Pulmonary artery endothelial cell (primary cell): Measurements from ENCODE around the gene PRPF38B. TPM values are rescaled to one million over a fixed set of nuclear protein-coding genes. Genes with fewer than 3 reads are reported as not detected.
"Not testable (repeated sequence)": the region's sequence is repeated elsewhere in the genome, so short reads cannot be mapped to it uniquely, and the experiment has no call there.

Source experiments
- DNase-seq: peaks from one replicate; pipeline ENCODE4 v3.0.0-alpha.2; 2011; ENCODE audit warnings: low read depth, low spot score
- total RNA-seq: library from RNA; depleted of rRNA; stranded (reverse); fragments of >200 nt; gene quantifications from 2 replicates; pipeline ENCODE4 v1.2.3, GENCODE V29; 2014

Gene PRPF38B, protein sequence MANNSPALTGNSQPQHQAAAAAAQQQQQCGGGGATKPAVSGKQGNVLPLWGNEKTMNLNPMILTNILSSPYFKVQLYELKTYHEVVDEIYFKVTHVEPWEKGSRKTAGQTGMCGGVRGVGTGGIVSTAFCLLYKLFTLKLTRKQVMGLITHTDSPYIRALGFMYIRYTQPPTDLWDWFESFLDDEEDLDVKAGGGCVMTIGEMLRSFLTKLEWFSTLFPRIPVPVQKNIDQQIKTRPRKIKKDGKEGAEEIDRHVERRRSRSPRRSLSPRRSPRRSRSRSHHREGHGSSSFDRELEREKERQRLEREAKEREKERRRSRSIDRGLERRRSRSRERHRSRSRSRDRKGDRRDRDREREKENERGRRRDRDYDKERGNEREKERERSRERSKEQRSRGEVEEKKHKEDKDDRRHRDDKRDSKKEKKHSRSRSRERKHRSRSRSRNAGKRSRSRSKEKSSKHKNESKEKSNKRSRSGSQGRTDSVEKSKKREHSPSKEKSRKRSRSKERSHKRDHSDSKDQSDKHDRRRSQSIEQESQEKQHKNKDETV
- total RNA-seq = 12.9 and 16.4 TPM in 2 replicates

DNA sequence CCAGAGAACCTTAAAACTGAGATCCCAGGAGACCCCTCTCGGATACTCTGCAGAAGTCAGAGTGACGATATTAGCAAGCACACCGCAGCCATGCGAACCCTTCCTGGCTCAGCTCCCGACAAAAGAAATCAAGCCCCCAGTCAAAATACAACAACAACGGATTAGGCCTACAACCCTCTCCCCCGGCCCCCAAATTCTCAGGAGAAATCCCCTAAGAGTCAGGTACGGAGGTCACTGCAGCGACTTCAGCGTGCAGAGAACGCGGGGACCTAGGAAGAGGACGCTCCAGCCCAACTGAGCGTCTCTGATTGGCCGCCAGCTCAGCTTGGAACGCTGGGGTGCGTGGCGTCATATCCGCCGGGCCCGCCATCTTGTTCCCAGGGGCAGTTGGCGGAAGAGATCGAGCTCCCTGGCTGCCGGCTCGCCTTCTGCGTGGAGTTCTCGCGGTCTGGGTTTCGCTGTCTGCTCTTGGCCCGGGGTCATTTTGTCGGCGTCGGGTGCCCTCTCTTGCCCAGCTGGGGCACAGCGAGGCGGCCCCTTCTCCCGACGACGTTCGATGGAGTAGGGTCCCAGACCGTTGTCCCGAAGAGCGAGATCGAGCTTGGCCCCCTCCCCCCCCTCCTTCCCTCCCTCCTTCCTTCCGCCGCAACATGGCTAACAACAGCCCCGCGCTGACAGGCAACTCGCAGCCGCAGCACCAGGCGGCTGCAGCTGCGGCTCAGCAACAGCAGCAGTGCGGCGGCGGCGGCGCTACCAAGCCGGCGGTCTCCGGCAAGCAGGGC lies at the start of gene PRPF38B:
TSS of gene PRPF38B (plus strand) at position 369 of the 782 bp plus-strand sequence. CDS start at position 651, 282 bp downstream.
- DNase-seq = peak; percentile 70

DNA sequence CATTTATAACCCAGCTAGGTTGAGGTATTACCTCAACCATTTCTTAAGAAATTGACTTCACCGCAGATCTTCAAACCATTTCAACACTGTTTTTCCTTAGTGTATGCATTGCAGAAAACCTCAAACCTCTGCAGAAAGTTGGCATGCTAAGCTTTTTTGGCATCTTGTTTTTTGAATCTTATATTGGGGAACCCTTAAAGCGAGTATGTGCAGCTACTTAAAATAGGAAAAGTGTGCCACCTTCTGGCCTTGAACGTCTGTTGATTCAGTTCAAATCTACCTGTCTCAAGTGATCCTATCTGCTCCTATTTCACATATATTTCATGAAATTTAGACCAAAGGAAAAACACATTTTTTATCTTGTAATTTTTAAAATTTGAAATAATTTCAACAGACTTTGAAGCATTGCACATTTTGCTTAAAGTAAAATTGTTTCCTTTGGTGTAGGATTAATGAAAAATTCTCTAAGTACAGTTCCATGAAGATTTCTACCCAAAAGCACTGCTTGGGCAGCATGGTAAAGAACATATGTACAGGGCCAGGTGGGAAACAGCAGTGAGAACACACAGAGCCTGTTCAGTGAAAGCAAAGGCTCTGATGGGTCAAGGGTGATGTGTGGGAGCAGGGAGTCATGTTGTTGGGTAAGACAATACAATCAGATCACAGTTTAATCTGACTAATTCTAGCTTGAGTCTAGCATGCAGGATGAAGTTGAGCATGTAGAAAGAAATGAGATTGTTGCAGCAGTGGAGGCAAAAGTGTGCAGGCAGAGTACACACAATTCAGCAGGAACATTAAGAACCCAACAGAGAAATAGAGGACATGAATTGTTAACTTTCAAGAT lies 48.4 kb upstream of the PRPF38B start:
- peak; percentile 36 for DNase-seq

DNA sequence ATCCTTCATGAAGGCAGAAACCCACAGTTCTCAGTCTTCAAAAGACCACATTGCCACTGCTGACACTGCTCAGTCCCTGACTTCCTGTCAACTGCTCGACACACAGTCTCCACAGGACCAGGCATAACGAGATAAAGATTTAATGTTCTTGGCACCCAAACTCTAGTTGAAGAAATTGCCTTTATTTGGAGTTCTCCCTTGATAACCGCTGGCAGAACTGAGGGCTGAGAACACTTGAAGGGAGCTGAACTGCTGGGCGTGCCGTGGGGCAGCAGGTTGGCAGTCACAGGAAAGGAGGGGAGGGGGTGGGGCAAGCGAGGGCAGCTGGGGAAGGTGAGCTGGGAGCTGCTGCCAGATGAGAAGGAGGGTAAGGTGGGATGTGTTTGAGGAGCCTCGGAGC lies 47.1 kb upstream of the PRPF38B start:
- no peak for DNase-seq

DNA sequence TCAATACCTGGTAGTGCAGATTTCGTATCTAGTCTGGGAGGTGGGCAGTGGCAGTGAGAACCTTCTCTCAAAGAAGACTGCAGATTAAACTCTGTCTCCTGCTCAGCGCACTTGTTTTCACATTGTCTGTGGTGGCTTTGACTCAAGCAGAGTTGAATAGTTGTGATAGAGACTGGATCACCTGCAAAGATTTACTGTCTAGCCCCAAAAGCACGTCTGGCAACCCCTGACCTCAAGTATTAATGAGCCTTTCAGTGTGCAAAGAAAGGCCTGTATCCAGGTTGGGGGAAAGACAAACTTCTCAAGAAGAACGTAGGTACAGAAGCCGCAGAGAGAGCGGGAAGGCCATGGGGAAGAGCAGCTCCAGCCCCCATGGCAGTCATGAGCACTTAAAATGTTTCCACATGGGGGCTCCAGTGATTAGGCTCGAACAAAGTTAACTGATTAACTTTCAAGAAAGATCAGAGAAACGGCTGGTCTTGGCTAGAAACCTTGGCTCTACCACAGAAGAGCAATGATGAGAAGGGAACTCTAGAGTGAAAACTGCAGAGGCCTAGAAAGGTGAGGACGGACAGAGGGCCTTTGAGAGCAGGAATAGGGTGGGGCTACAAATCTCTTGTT lies 46.4 kb upstream of the PRPF38B start:
- DNase-seq = no peak

DNA sequence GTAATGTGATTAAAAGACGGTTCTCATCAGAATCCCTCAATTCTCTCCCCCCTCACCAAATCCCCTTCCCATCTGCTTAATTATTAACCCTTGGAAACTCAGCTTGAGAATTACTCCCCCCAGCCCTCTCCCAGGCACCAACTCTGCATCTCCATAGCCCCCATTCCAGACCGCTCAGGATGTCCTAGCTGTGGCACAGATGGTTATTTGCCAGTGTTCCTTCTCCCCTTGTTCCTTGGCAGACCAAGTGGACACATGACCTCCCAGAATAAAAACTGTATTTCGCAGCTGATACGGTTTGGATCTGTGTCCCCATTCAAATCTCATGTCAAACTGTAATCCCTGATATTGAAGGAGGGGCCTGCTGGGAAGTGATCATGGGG lies 45.9 kb upstream of the PRPF38B start:
- DNase-seq = no peak

DNA sequence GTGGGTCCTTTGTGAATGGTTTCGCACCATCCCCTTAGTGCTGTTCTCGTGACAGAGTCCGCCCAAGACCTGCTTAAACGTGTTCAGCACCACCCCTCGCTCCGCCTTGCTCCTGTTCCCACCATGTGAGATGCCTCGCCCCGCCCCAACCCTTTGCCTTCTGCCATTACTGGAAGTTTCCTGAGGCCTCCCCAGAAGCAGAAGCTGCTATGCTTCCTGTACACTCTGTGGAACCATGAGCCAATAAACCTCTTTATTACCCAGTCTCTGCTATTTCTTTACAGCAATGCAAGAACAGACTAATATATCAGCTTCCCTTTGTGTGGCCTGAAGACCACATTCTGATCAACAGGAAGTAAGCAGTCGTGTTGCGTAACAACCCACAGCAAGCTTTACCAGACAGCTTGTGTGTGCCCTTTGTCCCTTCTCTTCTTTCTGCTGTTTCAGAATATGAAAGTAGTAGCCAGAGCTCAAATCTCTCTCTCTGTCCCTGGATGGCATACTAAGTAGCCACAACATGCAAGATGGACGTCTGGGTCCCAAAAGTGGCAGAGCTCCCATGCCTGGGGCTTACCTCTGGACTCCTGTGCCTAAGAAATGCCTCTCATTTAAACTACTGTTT lies 45.4 kb upstream of the PRPF38B start:
- DNase-seq = no peak

DNA sequence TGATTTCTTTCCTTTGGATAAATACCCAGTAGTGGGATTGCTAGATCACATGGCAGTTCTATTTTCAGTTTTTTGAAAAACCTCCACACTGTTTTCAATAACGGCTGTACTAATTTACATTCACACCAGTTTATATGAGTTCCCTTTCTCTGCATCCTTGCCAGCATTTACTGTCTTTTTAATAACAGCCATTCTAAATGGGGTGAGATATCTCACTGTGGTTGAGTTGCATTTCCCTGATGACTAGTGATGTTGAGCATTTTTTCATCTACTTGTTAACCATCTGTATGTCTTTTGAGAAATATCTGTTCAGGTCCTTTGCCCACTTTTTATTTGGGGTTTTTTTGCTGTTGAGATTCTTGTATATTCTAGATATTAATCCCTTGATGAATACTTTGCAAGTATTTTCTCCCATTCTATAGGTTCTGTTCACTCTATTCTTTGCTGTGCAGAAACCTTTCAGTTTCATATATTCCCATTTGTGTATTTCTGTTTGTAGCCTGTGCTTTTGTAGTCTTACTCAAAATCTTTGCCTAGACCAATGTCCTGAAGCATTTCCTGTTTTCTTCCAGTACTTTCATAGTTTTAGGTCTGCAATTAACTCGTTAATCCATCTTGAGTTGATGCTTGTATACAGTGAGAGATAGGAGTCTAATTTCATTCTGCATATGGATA lies 38.5 kb upstream of the PRPF38B start:
- no peak for DNase-seq

DNA sequence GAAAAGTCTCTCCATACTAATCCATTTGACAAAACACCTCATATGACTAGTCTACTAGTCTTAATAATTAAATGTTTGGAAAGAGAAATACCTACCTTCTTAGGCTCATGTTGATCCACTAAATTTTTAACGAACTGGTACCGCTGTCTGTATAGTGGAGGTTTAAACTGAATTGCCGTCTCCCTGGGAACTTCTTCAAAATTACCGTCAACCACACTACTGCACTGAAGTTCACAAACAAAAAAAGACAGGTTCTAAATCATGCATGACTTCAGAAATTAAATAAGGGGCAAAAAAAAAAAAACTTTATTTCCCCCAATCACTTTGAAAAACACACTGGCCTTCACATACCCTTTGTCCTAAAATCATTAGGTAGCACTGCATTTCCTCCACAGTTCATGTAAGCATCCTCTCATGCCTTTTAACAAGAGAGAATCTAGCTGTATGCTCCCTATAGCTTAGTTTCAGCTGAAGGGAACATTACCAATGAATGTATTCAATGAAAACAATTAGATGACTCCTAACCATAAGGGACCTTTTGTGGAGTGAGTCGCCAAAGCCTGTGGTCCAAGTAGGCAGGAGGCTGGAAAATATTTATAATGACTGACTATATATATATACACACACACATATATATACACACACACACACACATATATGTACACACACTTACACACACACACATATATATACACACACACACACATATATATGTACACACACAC lies 34.6 kb upstream of the PRPF38B start:
- DNase-seq = no peak

DNA sequence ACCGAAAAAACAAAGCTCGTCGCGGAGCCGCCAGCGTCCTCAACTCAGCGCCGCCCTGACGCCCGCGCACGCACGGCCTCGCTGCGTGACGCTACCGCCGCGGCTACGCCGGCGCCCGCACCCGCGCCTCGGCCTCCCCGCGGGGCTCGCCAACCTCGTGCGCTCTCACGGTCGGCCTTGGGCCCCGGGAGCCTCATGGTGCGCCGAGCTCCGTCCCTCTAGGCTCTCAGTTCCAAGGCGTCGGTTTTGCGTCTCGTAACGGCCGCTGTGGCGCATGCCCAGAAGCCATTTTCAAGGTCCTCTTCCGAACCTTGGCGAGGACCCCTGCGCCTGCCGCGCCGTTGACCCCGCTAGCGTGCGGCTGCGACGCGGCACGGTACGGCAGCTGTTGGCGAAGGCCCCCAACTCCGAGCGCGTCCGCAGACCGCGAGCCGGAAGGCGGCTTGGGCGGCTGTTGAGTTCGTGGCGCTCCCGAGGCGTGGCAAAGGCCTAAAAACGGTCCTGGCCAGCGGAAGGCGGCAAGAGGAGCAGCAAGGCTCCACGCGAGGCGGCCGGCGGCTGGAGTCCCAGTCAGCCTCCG lies 31.0 kb upstream of the PRPF38B start, which contains the start of gene HENMT1:
TSS of gene HENMT1 (minus strand) at position 64 of the 580 bp plus-strand sequence. CDS start 1,209 bp downstream, outside the sequence.
- no peak for DNase-seq

DNA sequence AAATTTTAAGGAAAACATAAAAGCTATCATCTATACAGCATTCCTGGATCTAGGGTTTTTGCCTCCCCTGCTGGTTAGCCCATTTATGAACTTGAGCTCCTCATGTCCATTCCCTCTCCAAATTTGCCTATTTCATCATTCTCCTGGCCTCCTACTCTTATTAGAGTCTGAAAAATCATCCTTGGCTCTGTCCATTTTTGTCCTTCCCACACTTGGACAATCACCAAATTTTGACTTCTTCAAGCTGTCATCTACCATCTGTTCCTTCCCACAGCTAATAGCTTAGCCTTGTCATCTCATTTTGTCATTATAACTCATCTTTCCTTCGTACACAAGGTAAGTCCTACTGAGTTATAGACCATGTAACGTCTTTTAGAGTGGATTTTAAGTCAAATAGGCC lies 29.0 kb upstream of the PRPF38B start:
- DNase-seq = no peak

DNA sequence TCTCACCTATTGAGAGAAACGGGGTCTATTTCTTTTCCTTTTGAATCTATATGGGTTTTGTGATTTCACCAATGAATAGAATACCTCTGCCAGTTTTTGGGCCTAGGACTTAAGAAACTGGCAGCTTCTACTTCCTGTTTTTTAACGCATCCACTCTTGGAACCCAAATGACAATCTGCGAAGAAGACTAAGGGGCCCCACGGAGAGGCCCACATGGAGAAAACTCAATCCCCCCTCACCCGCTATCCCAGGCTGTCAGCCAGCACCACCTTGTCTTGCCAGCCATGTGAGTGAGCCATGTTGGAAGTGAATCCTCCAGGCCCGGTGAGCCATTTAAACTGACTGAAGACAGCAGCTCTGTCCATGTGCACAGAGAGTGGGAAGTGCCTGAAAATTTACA lies 27.6 kb upstream of the PRPF38B start:
- DNase-seq = no peak

DNA sequence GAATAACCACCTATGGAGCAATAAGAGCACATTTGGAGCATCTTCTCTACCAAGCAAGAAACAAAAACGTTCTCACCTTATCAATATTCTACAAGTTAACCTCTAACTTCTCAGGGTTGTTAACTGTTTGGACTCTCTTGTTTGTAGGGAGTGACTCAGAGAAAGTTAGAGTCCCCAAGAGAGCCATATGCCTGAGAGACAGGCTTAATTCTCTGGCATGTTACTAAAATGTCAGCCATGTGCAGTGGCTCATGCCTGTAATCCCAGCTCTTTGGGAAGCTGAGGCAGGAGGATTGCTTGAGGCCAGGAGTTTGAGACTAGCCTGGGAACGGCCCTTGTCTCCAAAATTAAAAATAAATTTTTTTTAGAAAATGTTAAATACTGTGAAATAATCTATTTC lies 27.0 kb upstream of the PRPF38B start:
- no peak for DNase-seq

DNA sequence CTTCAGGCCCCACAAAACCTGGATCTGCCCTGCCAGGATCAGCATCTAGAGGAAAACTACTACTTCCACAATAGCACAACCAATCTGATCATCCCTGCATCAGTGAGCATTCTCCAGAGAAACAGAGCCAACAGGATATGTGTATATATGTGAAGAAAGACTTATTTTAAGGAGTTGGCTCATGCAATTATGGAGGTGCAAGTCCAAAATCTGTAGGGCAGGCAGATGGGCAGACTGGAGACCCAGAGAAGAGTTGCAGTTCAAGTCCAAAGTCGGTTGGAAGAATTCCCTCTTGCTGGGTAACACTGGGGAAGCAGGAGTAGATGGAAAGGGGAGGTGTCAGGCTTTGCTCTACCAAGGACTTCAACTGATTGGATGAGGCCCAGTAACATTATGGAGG lies 26.3 kb upstream of the PRPF38B start:
- no peak for DNase-seq

DNA sequence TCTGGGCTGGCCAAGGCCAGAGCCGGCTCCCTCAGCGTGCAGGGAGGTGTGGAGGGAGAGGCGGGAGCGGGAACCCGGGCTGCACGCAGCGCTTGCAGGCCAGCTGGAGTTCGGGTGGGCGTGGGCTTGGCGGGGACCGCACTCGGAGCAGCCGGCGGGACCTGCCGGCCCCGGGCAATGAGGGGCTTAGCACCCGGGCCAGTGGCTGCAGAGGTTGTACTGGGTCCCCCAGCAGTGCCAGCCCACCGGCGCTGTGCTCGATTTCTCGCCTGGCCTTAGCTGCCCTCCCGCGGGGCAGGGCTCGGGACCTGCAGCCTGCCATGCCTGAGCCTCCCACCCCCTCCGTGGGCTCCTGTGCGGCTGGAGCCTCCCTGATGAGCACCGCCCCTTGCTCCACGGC lies 24.7 kb upstream of the PRPF38B start:
- not testable (repeated sequence) for DNase-seq

DNA sequence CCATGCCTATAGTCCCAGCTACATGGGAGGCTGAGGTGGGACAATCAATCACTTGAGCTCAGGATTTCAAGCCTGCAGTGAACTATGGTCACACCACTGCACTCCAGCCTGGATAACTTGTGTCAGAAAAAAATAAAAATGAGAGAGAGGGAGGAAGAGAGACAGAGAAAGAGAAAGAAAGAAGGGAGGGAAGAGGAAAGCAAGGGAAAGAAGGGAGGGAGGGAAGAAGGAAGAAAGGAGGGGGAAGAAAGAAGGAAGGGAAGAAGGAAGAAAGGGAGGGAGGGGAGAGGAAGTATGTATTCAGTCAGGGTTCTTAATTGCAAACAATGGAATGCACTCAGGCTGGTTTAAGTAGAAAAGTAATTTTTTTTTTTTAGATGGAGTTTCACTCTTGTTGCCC lies 23.3 kb upstream of the PRPF38B start:
- DNase-seq = no peak

DNA sequence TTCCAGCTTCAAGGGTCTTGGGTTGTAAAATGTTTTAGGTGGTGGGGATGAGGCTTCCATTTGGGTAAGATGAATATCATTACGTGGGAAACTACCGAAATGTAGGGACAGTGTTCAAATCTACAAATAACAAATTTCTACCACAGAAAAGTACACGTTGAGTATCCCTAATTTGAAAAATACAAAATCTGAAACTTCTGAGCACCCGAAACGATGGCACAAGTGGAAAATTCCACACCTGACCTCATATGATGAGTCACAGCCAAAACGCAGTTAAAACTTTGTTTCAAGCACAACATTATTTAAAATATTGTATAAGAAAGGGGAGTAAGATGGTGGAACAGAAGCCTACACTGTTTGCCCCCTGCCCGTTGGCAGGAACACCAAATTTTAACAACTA lies 22.4 kb upstream of the PRPF38B start:
- DNase-seq = no peak

DNA sequence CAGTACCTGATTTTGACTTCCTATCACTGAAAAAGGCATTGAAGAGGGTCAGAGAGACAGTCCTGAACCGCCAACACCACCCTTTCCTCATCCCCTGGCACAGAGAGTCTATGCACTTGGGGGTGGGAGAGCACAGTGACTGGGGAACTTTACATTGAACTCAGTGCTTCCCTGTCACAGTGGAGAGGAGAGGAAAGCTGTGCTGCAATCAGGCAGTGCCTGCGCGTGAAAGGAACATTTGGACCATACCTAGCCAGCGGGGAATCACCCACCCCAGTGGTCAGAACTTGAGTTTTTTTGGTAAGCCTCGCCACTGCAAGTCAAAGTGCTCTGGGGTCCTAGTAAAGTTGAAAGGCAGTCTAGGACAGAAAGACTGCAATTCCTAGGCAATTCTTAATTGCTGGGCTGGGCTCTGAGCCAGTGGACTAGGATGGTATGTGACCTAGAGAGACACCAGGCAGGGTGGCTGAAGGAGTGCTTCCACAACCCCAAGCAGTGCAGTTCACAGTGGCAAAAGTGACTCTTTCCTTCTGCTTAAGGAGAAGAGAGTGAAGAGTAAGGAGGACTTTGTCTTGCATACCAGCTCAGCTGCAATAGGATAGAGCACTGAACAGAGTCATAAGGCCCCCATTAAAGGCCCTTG lies 21.9 kb upstream of the PRPF38B start:
- no peak for DNase-seq

DNA sequence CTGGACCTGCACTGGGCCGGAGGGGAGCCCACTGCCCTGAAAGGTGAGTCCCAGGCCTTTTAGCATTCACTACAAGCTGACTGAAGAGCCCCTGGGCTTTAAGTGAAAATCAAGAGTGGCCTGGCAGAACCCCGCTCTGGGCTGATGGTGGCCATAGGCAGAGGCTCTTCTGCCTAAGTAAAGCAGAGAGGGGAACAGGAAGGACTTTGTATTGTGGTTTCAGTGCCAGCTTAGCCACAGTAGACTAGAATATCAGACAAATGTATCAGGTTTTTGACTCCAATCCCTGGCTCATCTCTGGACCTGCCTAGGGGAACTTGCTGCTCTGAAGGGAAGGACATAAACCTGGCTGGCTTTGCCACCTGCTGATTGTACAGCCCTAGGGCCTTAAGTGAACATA lies 21.0 kb upstream of the PRPF38B start:
- DNase-seq = no peak
